IPS-20b (cell line): ENCODE data around the gene ITPK1.

ENCODE experiments used
- H3K27ac ChIP-seq: one replicate; pipeline ENCODE4 v1.5.1; 2013; ENCODE audit warnings: low read length
- H3K27me3 ChIP-seq: 2 replicates; pipeline ENCODE4 v1.6.1; 2013; ENCODE audit warnings: mild to moderate bottlenecking, low read length, inconsistent platforms; ENCODE audit not compliant: insufficient read depth
- H3K36me3 ChIP-seq: 2 replicates; pipeline ENCODE4 v1.6.1; 2013; ENCODE audit warnings: low read depth, mild to moderate bottlenecking, inconsistent platforms, low read length, moderate library complexity; ENCODE audit not compliant: insufficient read depth
- H3K4me1 ChIP-seq: 2 replicates; pipeline ENCODE4 v1.6.1; 2013; ENCODE audit warnings: mild to moderate bottlenecking, control low read depth, inconsistent platforms, low read length, moderate library complexity; ENCODE audit not compliant: insufficient read depth
- H3K4me3 ChIP-seq: 2 replicates; pipeline ENCODE4 v1.5.1; 2013; ENCODE audit warnings: mild to moderate bottlenecking, low read length, inconsistent platforms
- H3K9ac ChIP-seq: 2 replicates; pipeline ENCODE4 v1.6.1; 2013; ENCODE audit warnings: low read depth, mild to moderate bottlenecking, inconsistent platforms, low read length, moderate library complexity
- H3K9me3 ChIP-seq: 2 replicates; pipeline ENCODE4 v1.6.1; 2013; ENCODE audit warnings: mild to moderate bottlenecking, low read depth, low read length, inconsistent platforms; ENCODE audit not compliant: insufficient read depth

Gene ITPK1

GRCh38 chr14:93051600-93052546 lies 63.9 kb downstream of the ITPK1 start:
- H3K4me3 ChIP-seq: no peak overlapping the region
- peak overlapping the region; percentile 71; the same call in 1 of the 2 replicates for H3K9ac ChIP-seq
- H3K4me1 ChIP-seq: peaks cover 30% of the 10 kb centered on the region; the same call in 1 of the 2 replicates
- H3K27me3 ChIP-seq: no peaks in the 10 kb centered on the region
- H3K27ac ChIP-seq: peak overlapping the region; percentile 88
- H3K9me3 ChIP-seq: no peaks in the 10 kb centered on the region
- no peaks in the 10 kb centered on the region for H3K36me3 ChIP-seq

GRCh38 chr14:93050761-93051160 lies 65.0 kb downstream of the ITPK1 start:
- no peaks in the 10 kb centered on the region for H3K36me3 ChIP-seq
- H3K27ac ChIP-seq: peak overlapping the region; percentile 45
- H3K9me3 ChIP-seq: no peaks in the 10 kb centered on the region
- H3K27me3 ChIP-seq: no peaks in the 10 kb centered on the region
- H3K4me3 ChIP-seq: no peak overlapping the region
- peaks cover 26% of the 10 kb centered on the region for H3K4me1 ChIP-seq
- peak overlapping the region; percentile 64; the same call in 1 of the 2 replicates for H3K9ac ChIP-seq

DNA sequence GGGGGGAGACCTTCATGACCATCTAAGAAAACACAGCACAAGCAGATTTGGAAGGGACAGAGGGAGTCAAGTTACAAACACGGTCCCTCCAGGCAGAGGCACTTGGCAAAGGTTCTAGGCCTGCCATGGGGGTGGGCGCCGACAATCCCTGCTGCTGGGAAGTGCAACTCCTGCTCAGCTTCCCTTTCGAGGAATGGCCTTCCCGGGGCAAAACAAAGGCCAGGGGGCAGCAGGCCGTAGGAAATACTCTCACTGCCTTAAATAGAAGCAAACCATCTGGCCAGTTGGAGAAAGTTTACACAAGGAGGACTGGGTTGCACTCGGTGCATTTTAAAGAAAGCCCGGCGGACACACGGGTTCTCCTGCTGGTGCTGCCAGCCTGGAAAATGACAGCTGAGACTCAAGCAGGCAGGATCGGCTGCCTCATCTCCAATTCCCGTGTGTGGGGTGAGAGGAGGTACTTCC lies 65.8 kb downstream of the ITPK1 start:
- Histone ChIP-seq H3K4me3 (no peak overlapping the region), H3K36me3 (no peaks in the 10 kb centered on the region), H3K9me3 (no peaks in the 10 kb centered on the region), H3K27me3 (no peaks in the 10 kb centered on the region), H3K27ac (no peak overlapping the region), H3K9ac (no peak overlapping the region), H3K4me1 (peaks cover 34% of the 10 kb centered on the region)

DNA sequence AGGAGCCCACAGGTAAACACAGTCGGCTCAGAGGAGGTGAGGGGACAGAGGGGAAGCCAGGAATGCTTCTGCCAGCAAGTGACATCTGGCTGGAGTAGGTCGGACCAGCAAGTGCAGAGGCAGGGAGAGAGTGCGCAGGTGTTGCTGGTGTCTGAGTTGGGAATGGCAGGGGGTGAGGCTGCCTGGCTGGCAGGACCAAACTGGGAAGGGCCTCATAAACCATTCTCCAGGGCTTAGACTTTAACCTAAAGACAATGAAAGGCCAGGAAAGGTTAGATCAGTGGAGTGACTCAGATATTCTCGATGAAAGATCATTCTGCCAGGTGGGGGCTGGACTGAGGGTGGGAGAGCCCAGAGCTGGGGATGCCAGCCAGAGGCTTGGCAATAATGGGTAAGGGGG lies 66.4 kb downstream of the ITPK1 start:
- H3K4me3 ChIP-seq: no peak overlapping the region
- no peaks in the 10 kb centered on the region for H3K9me3 ChIP-seq
- no peaks in the 10 kb centered on the region for H3K27me3 ChIP-seq
- peaks cover 40% of the 10 kb centered on the region for H3K4me1 ChIP-seq
- no peaks in the 10 kb centered on the region for H3K36me3 ChIP-seq
- H3K27ac ChIP-seq: no peak overlapping the region
- no peak overlapping the region for H3K9ac ChIP-seq

DNA sequence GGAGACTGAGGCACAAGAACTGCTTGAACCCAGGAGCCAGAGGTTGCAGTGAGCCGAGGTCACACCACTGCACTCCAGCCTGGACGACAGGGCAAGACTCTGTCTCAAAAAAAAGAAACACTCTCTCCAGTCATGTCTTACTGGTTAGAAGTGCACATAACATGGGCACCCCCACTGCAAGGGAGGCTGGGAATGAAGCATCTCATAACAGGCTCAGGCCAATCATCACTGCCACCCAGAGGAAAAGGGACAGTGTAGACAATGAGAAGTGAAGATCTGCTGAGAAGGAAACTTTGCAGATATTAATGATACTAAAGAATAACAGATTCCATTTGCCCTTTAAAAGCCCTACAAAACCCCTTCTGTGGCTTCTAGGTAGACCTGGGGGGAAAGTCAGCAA lies 66.9 kb downstream of the ITPK1 start:
- no peaks in the 10 kb centered on the region for H3K36me3 ChIP-seq
- no peak overlapping the region for H3K27ac ChIP-seq
- no peak overlapping the region for H3K4me3 ChIP-seq
- H3K27me3 ChIP-seq: no peaks in the 10 kb centered on the region
- no peaks in the 10 kb centered on the region for H3K9me3 ChIP-seq
- H3K9ac ChIP-seq: no peak overlapping the region
- H3K4me1 ChIP-seq: peaks cover 45% of the 10 kb centered on the region

DNA sequence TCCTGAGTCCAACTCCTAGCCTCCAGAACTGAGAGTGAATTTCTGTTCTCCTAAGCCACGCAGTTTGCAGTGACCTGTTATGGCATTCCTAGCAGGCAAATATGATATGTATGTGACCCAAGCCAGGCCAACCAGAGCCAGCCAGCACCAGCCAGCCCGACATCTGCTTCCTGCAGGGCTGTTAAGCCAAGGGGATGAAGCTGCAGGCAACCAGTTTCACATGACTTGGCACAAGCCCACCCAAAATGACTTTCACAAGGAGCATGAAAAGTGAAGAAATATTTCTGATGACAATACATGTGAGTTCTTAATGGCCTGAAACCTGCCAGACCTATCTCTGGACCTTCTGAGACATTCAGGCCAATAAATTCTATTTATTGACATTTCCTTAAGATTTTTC lies 68.1 kb downstream of the ITPK1 start:
- H3K36me3 ChIP-seq: no peaks in the 10 kb centered on the region
- no peak overlapping the region for H3K27ac ChIP-seq
- no peak overlapping the region for H3K4me3 ChIP-seq
- H3K9me3 ChIP-seq: no peaks in the 10 kb centered on the region
- no peak overlapping the region for H3K9ac ChIP-seq
- H3K27me3 ChIP-seq: no peaks in the 10 kb centered on the region
- H3K4me1 ChIP-seq: peaks cover 53% of the 10 kb centered on the region

- Histone ChIP-seq H3K36me3 (no peaks in the 10 kb centered on the region), H3K4me1 (peaks cover 48% of the 10 kb centered on the region), H3K27ac (no peak overlapping the region), H3K4me3 (no peak overlapping the region), H3K27me3 (no peaks in the 10 kb centered on the region), H3K9me3 (no peaks in the 10 kb centered on the region), H3K9ac (no peak overlapping the region)
Observed at GRCh38 chr14:93047157-93047556, 68.6 kb downstream of the ITPK1 start.

DNA sequence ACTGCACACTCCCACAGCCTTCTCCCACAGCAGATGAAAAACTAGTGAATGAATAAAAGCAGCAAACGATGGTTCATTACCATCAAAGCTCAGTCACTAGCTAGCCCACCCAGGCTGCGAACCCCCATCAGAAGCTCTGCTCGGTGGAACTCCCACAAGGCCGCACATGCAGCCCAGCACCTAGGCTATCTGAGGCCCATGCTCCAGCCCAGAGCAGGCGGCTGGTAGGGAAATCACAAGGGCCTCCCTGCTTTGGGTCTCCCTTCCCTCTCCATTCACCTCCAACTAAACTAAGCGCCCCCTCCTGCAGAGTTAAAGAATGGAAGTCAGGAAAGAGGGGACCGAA lies 69.0 kb downstream of the ITPK1 start:
- no peaks in the 10 kb centered on the region for H3K36me3 ChIP-seq
- no peaks in the 10 kb centered on the region for H3K9me3 ChIP-seq
- H3K4me1 ChIP-seq: peaks cover 46% of the 10 kb centered on the region
- no peak overlapping the region for H3K4me3 ChIP-seq
- no peak overlapping the region for H3K27ac ChIP-seq
- H3K27me3 ChIP-seq: no peaks in the 10 kb centered on the region
- H3K9ac ChIP-seq: no peak overlapping the region

DNA sequence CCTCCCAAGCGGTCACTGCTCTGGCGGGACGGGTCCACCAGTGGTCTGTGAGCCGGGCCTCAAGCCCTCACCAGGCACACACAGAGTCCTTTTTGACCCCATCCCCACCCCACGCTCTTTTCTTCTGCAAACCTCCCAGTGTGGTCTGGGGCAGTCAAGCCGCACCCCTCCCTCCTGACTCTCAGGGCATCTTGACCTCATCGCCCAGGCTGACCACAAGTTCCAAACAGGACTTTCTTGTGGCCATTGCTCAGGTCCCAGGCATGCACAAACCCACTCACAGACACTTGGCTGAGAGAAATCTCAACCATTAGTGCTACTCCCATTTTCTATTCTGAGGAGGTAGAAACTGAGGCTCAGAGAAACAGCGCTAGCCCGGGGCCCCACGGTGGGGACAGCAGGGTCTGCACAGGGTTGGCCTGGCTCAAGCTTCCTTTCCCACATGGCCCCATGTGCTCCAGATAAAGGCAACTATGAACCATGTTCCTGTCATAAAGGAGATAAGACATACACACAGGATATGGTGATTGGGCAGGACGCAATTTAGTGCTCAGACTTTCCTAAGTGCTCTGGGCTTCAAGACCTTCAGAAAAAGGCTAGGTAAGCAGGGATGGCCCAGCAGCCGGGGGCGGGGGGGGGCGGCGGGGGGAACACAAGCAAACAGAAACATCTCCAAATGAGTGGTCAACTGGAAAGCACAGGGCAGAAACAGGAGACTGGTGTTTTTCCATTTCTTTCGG lies 69.6 kb downstream of the ITPK1 start:
- Histone ChIP-seq H3K27ac (no peak overlapping the region), H3K9ac (no peak overlapping the region), H3K9me3 (no peaks in the 10 kb centered on the region), H3K36me3 (no peaks in the 10 kb centered on the region), H3K27me3 (no peaks in the 10 kb centered on the region), H3K4me1 (peaks cover 50% of the 10 kb centered on the region), H3K4me3 (no peak overlapping the region)

- Histone ChIP-seq H3K4me1 (peaks cover 52% of the 10 kb centered on the region), H3K9ac (no peak overlapping the region)
Observed at GRCh38 chr14:93045211-93045674, 70.5 kb downstream of the ITPK1 start.

DNA sequence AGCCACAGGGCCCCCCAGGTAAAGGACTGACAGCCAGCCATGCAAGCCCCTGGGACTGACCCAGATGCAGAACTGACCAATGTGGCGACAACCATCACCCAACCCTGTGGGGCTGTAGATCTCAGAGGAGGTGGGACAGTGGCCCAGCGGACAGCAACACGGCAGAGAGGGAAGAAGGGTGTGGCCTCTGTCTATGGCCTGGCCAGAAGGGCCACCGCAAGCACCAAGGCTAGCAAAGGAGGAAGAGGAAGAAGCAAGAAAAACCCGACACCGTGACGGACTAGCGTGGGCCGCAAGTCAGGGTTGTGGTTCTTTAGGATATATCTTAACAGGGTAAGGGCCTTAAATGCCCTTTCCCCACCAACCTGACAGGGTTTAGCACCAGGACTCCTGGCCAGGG lies 71.2 kb downstream of the ITPK1 start:
- no peak overlapping the region for H3K9ac ChIP-seq
- no peaks in the 10 kb centered on the region for H3K9me3 ChIP-seq
- H3K36me3 ChIP-seq: no peaks in the 10 kb centered on the region
- H3K4me1 ChIP-seq: peaks cover 59% of the 10 kb centered on the region
- H3K27me3 ChIP-seq: no peaks in the 10 kb centered on the region
- no peak overlapping the region for H3K27ac ChIP-seq
- no peak overlapping the region for H3K4me3 ChIP-seq

More at GRCh38 chr14:93045211-93045674, 70.5 kb downstream of the ITPK1 start:
- H3K27me3 ChIP-seq: no peaks in the 10 kb centered on the region
- H3K27ac ChIP-seq: no peak overlapping the region
- H3K4me3 ChIP-seq: no peak overlapping the region
- H3K9me3 ChIP-seq: no peaks in the 10 kb centered on the region
- no peaks in the 10 kb centered on the region for H3K36me3 ChIP-seq
